Nephron (organoid): ENCODE data around the gene PLRG1.
A peak's percentile ranks its signal among the peaks of the same experiment; 100 is the strongest.

Source experiments
- H3K27ac Mint-ChIP-seq, 3 experiments: 2 replicates each; pipeline ENCODE4 v1.8.0; 2020; ENCODE audit warnings: mixed read lengths in 3 of 3, mild to moderate bottlenecking in 2 of 3, moderate library complexity in 1 of 3
- H3K27me3 Mint-ChIP-seq: 2 replicates; pipeline ENCODE4 v1.8.0; 2021; ENCODE audit warnings: low read depth, mild to moderate bottlenecking, moderate library complexity, mixed read lengths
- H3K36me3 Mint-ChIP-seq: 2 replicates; pipeline ENCODE4 v1.8.0; 2020; ENCODE audit warnings: low read depth, mixed read lengths
- H3K4me1 Mint-ChIP-seq: 2 replicates; pipeline ENCODE4 v1.8.0; 2020; ENCODE audit warnings: mixed read lengths
- H3K4me3 Mint-ChIP-seq, 3 experiments: 2 replicates each; pipeline ENCODE4 v1.8.0; 2020; ENCODE audit warnings: mild to moderate bottlenecking in 3 of 3, mixed read lengths in 3 of 3, moderate library complexity in 2 of 3
- H3K9me3 Mint-ChIP-seq: 2 replicates; pipeline ENCODE4 v1.8.0; 2020; ENCODE audit warnings: mixed read lengths
- CTCF ChIP-seq, 3 experiments: fragments of 200-600 bp; sonication (generic); IDR thresholded peaks; one replicate each; pipeline ENCODE4 v1.5.0; 2021; ENCODE audit warnings: antibody characterized with exemption in 3 of 3; ENCODE audit not compliant: unreplicated experiment in 3 of 3

Gene PLRG1

GRCh38 chr4:154519214-154519613, 31.0 kb downstream of the PLRG1 start:
- peaks cover 2% of the 10 kb centered on the region for H3K9me3 Mint-ChIP-seq
- no peak for TF ChIP-seq CTCF (IDR thresholded peaks at IDR 0.05; ENCODE audit: unreplicated experiment in 3 of 3)
- H3K36me3 Mint-ChIP-seq = no peaks in the 10 kb centered on the region
- H3K4me3 Mint-ChIP-seq = no peak overlapping the region
- H3K27ac Mint-ChIP-seq = peak overlapping the region; percentile 62 to 86 (median 80)
- H3K27me3 Mint-ChIP-seq = peaks cover 9% of the 10 kb centered on the region
- peaks cover 44% of the 10 kb centered on the region for H3K4me1 Mint-ChIP-seq

GRCh38 chr4:154517591-154517990, 32.6 kb downstream of the PLRG1 start:
- Mint-ChIP-seq H3K27ac (peak overlapping the region; percentile 22 to 86 (median 62)), H3K36me3 (no peaks in the 10 kb centered on the region), H3K27me3 (peaks cover 9% of the 10 kb centered on the region), H3K9me3 (peaks cover 2% of the 10 kb centered on the region), H3K4me3 (no peak overlapping the region), H3K4me1 (peaks cover 48% of the 10 kb centered on the region)
- no peak for TF ChIP-seq CTCF (IDR thresholded peaks at IDR 0.05; ENCODE audit: unreplicated experiment in 3 of 3)

DNA sequence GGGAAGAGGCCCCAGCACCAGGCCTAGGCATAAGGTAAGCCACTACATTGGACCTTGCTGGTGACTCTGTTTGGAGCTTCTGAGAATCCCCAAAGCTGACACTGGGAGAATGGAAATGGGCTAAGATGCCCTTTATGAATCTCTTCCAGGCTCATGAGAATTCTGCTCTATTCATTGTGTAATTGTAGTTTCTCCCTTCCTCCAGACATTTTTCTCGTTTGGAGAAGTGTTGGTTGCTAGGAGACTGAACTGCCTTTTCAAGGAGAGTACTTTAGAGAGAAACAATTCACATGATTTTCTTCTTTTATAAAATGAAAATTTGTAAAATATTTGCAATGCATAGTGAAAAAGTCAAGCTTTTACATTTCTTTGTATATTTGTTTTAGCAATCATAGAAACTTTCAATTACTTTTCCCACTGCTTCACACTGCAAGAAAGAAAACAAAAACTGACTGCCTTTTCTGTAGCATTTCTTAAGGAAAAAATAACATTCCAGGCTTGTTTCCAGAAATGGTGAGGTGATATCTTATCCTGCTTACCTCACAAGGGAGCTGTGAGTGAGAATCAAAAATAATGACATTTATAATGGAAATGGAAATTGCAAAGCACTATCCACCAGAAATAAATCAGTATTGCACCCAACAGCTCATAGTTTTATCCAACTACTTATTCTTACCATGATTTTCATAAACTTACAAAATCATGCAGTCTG, 33.7 kb downstream of the PLRG1 start:
- H3K4me1 Mint-ChIP-seq = peaks cover 56% of the 10 kb centered on the region
- H3K4me3 Mint-ChIP-seq = no peak overlapping the region
- H3K36me3 Mint-ChIP-seq = no peaks in the 10 kb centered on the region
- peak overlapping the region; percentile 7 to 62 (median 39) for H3K27ac Mint-ChIP-seq
- no peak for TF ChIP-seq CTCF (IDR thresholded peaks at IDR 0.05; ENCODE audit: unreplicated experiment in 3 of 3)
- peaks cover 14% of the 10 kb centered on the region for H3K27me3 Mint-ChIP-seq
- H3K9me3 Mint-ChIP-seq = peaks cover 2% of the 10 kb centered on the region

DNA sequence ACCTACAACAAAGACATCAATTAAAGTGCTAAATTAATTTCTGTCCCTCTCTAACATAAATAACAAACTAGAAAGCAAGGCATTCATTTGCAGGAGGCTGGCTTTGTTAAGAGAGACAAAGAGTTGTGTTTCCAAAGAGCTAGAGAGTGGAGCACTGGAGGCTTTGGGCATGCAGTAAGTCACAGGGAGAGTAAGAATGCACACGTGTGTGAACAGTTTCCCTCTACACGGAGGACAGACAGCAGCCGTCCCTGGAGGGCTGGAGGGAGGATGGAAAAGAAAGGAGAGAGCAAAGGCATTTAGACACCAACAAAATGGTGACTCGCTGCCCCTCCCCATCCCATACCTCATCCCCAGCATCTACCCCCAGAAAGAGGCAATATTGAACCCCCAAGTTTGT, 38.2 kb downstream of the PLRG1 start:
- Mint-ChIP-seq H3K27me3 (peaks cover 5% of the 10 kb centered on the region), H3K36me3 (no peaks in the 10 kb centered on the region), H3K4me1 (peaks cover 35% of the 10 kb centered on the region), H3K9me3 (peaks cover 2% of the 10 kb centered on the region), H3K27ac (peak overlapping the region; percentile 21 to 56 (median 40)), H3K4me3 (no peak overlapping the region)
- TF ChIP-seq CTCF (IDR thresholded peaks at IDR 0.05; ENCODE audit: unreplicated experiment in 3 of 3) = no peak

DNA sequence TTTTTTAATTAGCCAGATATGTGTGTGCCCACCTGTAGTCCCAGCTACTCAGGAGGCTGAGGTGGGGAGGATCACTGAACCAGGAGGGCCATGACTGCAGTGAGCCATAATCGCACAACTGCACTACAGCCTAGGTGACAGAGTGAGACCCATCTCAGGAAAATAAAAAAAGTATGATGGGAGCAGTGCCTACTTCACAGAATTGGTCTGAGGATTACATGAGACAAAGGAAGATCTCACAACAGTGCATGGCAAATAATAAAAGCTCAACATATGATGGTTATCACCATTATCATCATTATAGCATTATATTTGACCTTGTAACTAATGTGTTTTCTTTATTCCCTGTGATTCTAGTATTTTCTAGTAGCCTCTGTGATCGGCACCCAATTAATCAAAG, 38.7 kb downstream of the PLRG1 start:
- peaks cover 35% of the 10 kb centered on the region for H3K4me1 Mint-ChIP-seq
- no peak for TF ChIP-seq CTCF (IDR thresholded peaks at IDR 0.05; ENCODE audit: unreplicated experiment in 3 of 3)
- H3K36me3 Mint-ChIP-seq = no peaks in the 10 kb centered on the region
- H3K9me3 Mint-ChIP-seq = peaks cover 2% of the 10 kb centered on the region
- peak overlapping the region; percentile 21 to 56 (median 40) for H3K27ac Mint-ChIP-seq
- H3K27me3 Mint-ChIP-seq = peaks cover 5% of the 10 kb centered on the region
- no peak overlapping the region for H3K4me3 Mint-ChIP-seq

- TF ChIP-seq CTCF (IDR thresholded peaks at IDR 0.05; ENCODE audit: unreplicated experiment in 3 of 3) = no peak
- H3K4me3 Mint-ChIP-seq = no peak overlapping the region
- no peaks in the 10 kb centered on the region for H3K36me3 Mint-ChIP-seq
- H3K27ac Mint-ChIP-seq = peak overlapping the region in 2 of 3 experiments; percentile 34 to 81
- peaks cover 19% of the 10 kb centered on the region for H3K4me1 Mint-ChIP-seq
- no peaks in the 10 kb centered on the region for H3K9me3 Mint-ChIP-seq
- peaks cover 4% of the 10 kb centered on the region for H3K27me3 Mint-ChIP-seq
Observed at GRCh38 chr4:154507156-154507555, 43.0 kb downstream of the PLRG1 start.
